H1 (cell line): ENCODE measurements around the gene ADCY3. TPM values are rescaled to one million over a fixed set of nuclear protein-coding genes. Genes with fewer than 3 reads are reported as not detected.

ENCODE experiments used
- CTCF ChIA-PET: fragments of 300-600 bp; sonication (Branson Sonifier 250); formaldehyde crosslinking; loops from one replicate; lab custom pipeline; 2021; ENCODE audit not compliant: partially characterized antibody; lab: Charles Lee
- POLR2A ChIA-PET: fragments of 300-600 bp; sonication (Branson Sonifier 250); formaldehyde crosslinking; loops from one replicate; lab custom pipeline; 2021; ENCODE audit warnings: inconsistent platforms; ENCODE audit not compliant: partially characterized antibody; lab: Charles Lee
- DNase-seq, 2 experiments: peaks; one replicate each; pipeline versions ENCODE4 v3.0.0 to v3.0.0-alpha.2; 2010 to 2022; ENCODE audit warnings: low spot score in 2 of 2, low read depth in 1 of 2, mixed read lengths in 1 of 2
- FAIRE-seq: peaks from 2 replicates; lab custom pipeline; 2011; peaks lifted over from hg19 to GRCh38; lab: Jason Lieb, UNC
- H2AFZ ChIP-seq: 2 replicates; pipeline ENCODE4 v1.8.1; 2012; ENCODE audit warnings: low read length, inconsistent platforms
- H2AK5ac ChIP-seq: 2 replicates; pipeline ENCODE4 v1.6.1; 2013; ENCODE audit warnings: low read depth, low read length
- H2BK120ac ChIP-seq: replicated peaks from 2 replicates; pipeline ENCODE3; 2013; ENCODE audit warnings: low read depth, low read length, inconsistent platforms
- H2BK12ac ChIP-seq: 2 replicates; pipeline ENCODE4 v1.6.1; 2013; ENCODE audit warnings: low read depth, low read length
- H2BK15ac ChIP-seq: 2 replicates; pipeline ENCODE4 v1.6.1; 2013; ENCODE audit warnings: low read length
- H2BK20ac ChIP-seq: 2 replicates; pipeline ENCODE4 v1.6.1; 2013; ENCODE audit warnings: low read length
- H2BK5ac ChIP-seq: 2 replicates; pipeline ENCODE4 v1.6.1; 2013; ENCODE audit warnings: low read depth, low read length
- H3K14ac ChIP-seq: 2 replicates; pipeline ENCODE4 v1.6.1; 2013; ENCODE audit warnings: inconsistent platforms; ENCODE audit not compliant: insufficient read length
- H3K18ac ChIP-seq: 2 replicates; pipeline ENCODE4 v1.6.1; 2013; ENCODE audit warnings: low read length; ENCODE audit errors: extremely low read depth
- H3K23ac ChIP-seq: 2 replicates; pipeline ENCODE4 v1.6.1; 2013; ENCODE audit warnings: inconsistent platforms; ENCODE audit not compliant: insufficient read length
- H3K23me2 ChIP-seq: 2 replicates; pipeline ENCODE4 v1.6.1; 2013; ENCODE audit warnings: low read depth, low read length
- H3K27ac ChIP-seq: 2 replicates; pipeline ENCODE4 v1.6.1; 2011; ENCODE audit warnings: low read depth, low read length, inconsistent platforms
- H3K27me3 ChIP-seq, 4 experiments: replicated peaks in 1 of 4; 1 replicate in 1 of 4; 2 replicates in 3 of 4; pipeline versions ENCODE4 v1.6.1 to v1.8.1; 2011 to 2013; ENCODE audit warnings: low read length in 3 of 4, mild to moderate bottlenecking in 3 of 4, inconsistent platforms in 2 of 4, mixed read lengths in 2 of 4, moderate library complexity in 1 of 4; ENCODE audit not compliant: control insufficient read depth in 3 of 4, insufficient read depth in 3 of 4; ENCODE audit errors: extremely low read depth in 1 of 4
- H3K36me3 ChIP-seq, 4 experiments: 2 replicates each; pipeline versions ENCODE4 v1.6.1 to v1.8.1; 2011 to 2013; ENCODE audit warnings: mild to moderate bottlenecking in 4 of 4, low read length in 3 of 4, moderate library complexity in 2 of 4, control low read depth in 1 of 4, inconsistent platforms in 1 of 4; ENCODE audit not compliant: insufficient read depth in 4 of 4, control insufficient read depth in 2 of 4
- H3K4ac ChIP-seq: replicated peaks from 2 replicates; pipeline ENCODE3; 2013; ENCODE audit warnings: low read length, low read depth, mixed read lengths, inconsistent platforms; ENCODE audit not compliant: insufficient read length
- H3K4me1 ChIP-seq, 4 experiments: replicated peaks in 1 of 4; 1 replicate in 1 of 4; 2 replicates in 3 of 4; pipeline versions ENCODE4 v1.6.1 to v1.8.1; 2011 to 2013; ENCODE audit warnings: low read length in 3 of 4, inconsistent platforms in 2 of 4, mixed read lengths in 1 of 4; ENCODE audit not compliant: insufficient read depth in 4 of 4, control insufficient read depth in 3 of 4
- H3K4me2 ChIP-seq, 2 experiments: 2 replicates each; pipeline versions ENCODE4 v1.6.1 to v1.8.1; 2011 to 2013; ENCODE audit warnings: low read depth in 2 of 2, low read length in 2 of 2, control low read depth in 1 of 2, inconsistent platforms in 1 of 2, mild to moderate bottlenecking in 1 of 2; ENCODE audit not compliant: insufficient read depth in 1 of 2
- H3K4me3 ChIP-seq, 4 experiments: fragments of 200-600, 300-600 bp in 1 of 4; sonication (generic), shearing (Covaris generic), sonication (Bioruptor Twin) in 1 of 4; 2 replicates each; pipeline versions ENCODE4 v1.5.1 to v1.8.1; 2011 to 2016; ENCODE audit warnings: low read length in 4 of 4, low read depth in 3 of 4, control low read depth in 2 of 4, inconsistent platforms in 2 of 4, mild to moderate bottlenecking in 2 of 4, mixed read lengths in 1 of 4, moderate library complexity in 1 of 4; ENCODE audit not compliant: insufficient read depth in 2 of 4; ENCODE audit errors: extremely low read depth in 1 of 4
- H3K56ac ChIP-seq: replicated peaks from 2 replicates; pipeline ENCODE3; 2013; ENCODE audit warnings: low read depth, mild to moderate bottlenecking, mixed read lengths, low read length, inconsistent platforms; ENCODE audit not compliant: insufficient read length
- H3K79me1 ChIP-seq: 2 replicates; pipeline ENCODE4 v1.6.1; 2013; ENCODE audit warnings: low read depth, low read length, control low read depth
- H3K79me2 ChIP-seq, 2 experiments: 2 replicates each; pipeline versions ENCODE4 v1.6.1 to v1.8.1; 2012 to 2013; ENCODE audit warnings: low read length in 2 of 2, mild to moderate bottlenecking in 2 of 2, inconsistent platforms in 1 of 2; ENCODE audit not compliant: insufficient read depth in 2 of 2, control insufficient read depth in 1 of 2
- H3K9ac ChIP-seq, 4 experiments: replicated peaks in 1 of 4; 1 replicate in 1 of 4; 2 replicates in 3 of 4; pipeline versions ENCODE4 v1.6.1 to v1.8.1; 2011 to 2013; ENCODE audit warnings: low read depth in 3 of 4, low read length in 3 of 4, control low read depth in 2 of 4, mild to moderate bottlenecking in 2 of 4, moderate library complexity in 2 of 4, inconsistent platforms in 1 of 4; ENCODE audit errors: extremely low read depth in 1 of 4
- H3K9me3 ChIP-seq, 2 experiments: 2 replicates each; pipeline versions ENCODE4 v1.6.1 to v1.8.1; 2012 to 2013; ENCODE audit warnings: mild to moderate bottlenecking in 2 of 2, moderate library complexity in 2 of 2, control low read depth in 1 of 2, inconsistent platforms in 1 of 2, low read depth in 1 of 2, low read length in 1 of 2, mixed read lengths in 1 of 2; ENCODE audit not compliant: insufficient read depth in 2 of 2
- H4K20me1 ChIP-seq, 2 experiments: replicated peaks in 1 of 2; 2 replicates each; pipeline versions ENCODE3 to v1.8.1; 2011 to 2013; ENCODE audit warnings: inconsistent platforms in 2 of 2, low read length in 2 of 2, mild to moderate bottlenecking in 1 of 2; ENCODE audit not compliant: insufficient read depth in 2 of 2, control insufficient read depth in 1 of 2
- H4K5ac ChIP-seq: 2 replicates; pipeline ENCODE4 v1.6.1; 2013; ENCODE audit warnings: low read length, low read depth, mixed read lengths, inconsistent platforms; ENCODE audit not compliant: insufficient read length
- H4K8ac ChIP-seq: 2 replicates; pipeline ENCODE4 v1.8.0; 2013; ENCODE audit warnings: mild to moderate bottlenecking, moderate library complexity, low read length, inconsistent platforms; ENCODE audit not compliant: insufficient read depth; ENCODE audit errors: extremely low read depth
- H4K91ac ChIP-seq: replicated peaks from 2 replicates; pipeline ENCODE3; 2013; ENCODE audit warnings: low read length, mixed read lengths, inconsistent platforms; ENCODE audit not compliant: insufficient read length
- BRCA1 ChIP-seq: IDR thresholded peaks from 2 replicates; pipeline ENCODE4 v1.6.1; 2012; ENCODE audit warnings: low read depth, low read length, improper control_type of control experiment
- CBX5 ChIP-seq: fragments of 300-800, 300-1000 bp; sonication (generic); IDR thresholded peaks from 2 replicates; pipeline ENCODE4 v1.7.1; 2016; ENCODE audit warnings: antibody characterized with exemption, low read length, low read depth
- FOSL1 ChIP-seq: IDR thresholded peaks from 2 replicates; pipeline ENCODE4 v1.6.1; 2011; ENCODE audit warnings: mild to moderate bottlenecking, low read depth, low read length, moderate library complexity; ENCODE audit not compliant: insufficient read depth
- KDM4A ChIP-seq: IDR thresholded peaks from one replicate; pipeline ENCODE4 v1.7.1; 2012; ENCODE audit warnings: low read depth, mild to moderate bottlenecking, moderate library complexity, low read length, inconsistent platforms; ENCODE audit not compliant: severe bottlenecking
- POLR2AphosphoS5 ChIP-seq: IDR thresholded peaks from 2 replicates; pipeline ENCODE4 v1.6.1; 2011; ENCODE audit warnings: low read depth, low read length
- POU5F1 ChIP-seq: IDR thresholded peaks from 2 replicates; pipeline ENCODE4 v1.6.1; 2011; ENCODE audit warnings: low read depth, mild to moderate bottlenecking, low read length, moderate library complexity
- SAP30 ChIP-seq: fragments of 300-600 bp; sonication (generic); IDR thresholded peaks from 2 replicates; pipeline ENCODE4 v1.7.1; 2012; ENCODE audit warnings: low read length, moderate library complexity, mild to moderate bottlenecking, inconsistent platforms; ENCODE audit not compliant: insufficient read depth, insufficient replicate concordance
- SP4 ChIP-seq: IDR thresholded peaks from 2 replicates; pipeline ENCODE4 v1.6.1; 2012; ENCODE audit warnings: low read length, inconsistent platforms
- SRF ChIP-seq: IDR thresholded peaks from 2 replicates; pipeline ENCODE4 v1.6.1; 2011; ENCODE audit warnings: mild to moderate bottlenecking, low read depth, low read length, moderate library complexity
- TAF1 ChIP-seq: IDR thresholded peaks from 2 replicates; pipeline ENCODE4 v1.6.1; 2011; ENCODE audit warnings: mild to moderate bottlenecking, low read depth, low read length
- TAF7 ChIP-seq: optimal IDR thresholded peaks from 2 replicates; pipeline ENCODE3; 2011; ENCODE audit warnings: low read depth, mild to moderate bottlenecking, inconsistent platforms, low read length, moderate library complexity, borderline replicate concordance
- WGBS, 2 experiments: shearing (Covaris generic) in 1 of 2; methylation state at CpG; one replicate each; pipeline versions ENCODE4 v1.1.6 to v1.1.7; 2013 to 2015; ENCODE audit warnings: low lambda C conversion rate in 2 of 2, mixed read lengths in 2 of 2, inconsistent platforms in 1 of 2, low coverage in 1 of 2, missing lambda C conversion rate in 1 of 2; ENCODE audit not compliant: insufficient replicate concordance in 2 of 2, insufficient coverage in 1 of 2, insufficient read length in 1 of 2; ENCODE audit errors: extremely low coverage in 1 of 2, missing lambda C conversion rate in 1 of 2; 5-methylcytosine and 5-hydroxymethylcytosine counted together
- polyA plus RNA-seq, 7 experiments: library from polyadenylated mRNA; depleted of rRNA in 3 of 7; stranded (reverse) in 5 of 7; unstranded in 2 of 7; fragments of >200 nt in 5 of 7; fragments of 200-250 nt in 2 of 7; gene quantifications; 1 replicate in 5 of 7; 2 replicates in 1 of 7; 4 replicates in 1 of 7; pipeline versions ENCODE4 v1.2.1 to v1.2.3, GENCODE V29; 2011 to 2013; ENCODE audit warnings: missing spikeins in 2 of 7, mixed read lengths in 2 of 7
- total RNA-seq: library from RNA; stranded (reverse); fragmentation: NEBNext Ultra II Directional; extraction: Animal tissue kit (Norgen Biotek cat#: 25700); gene quantifications from 2 replicates; pipeline ENCODE4 v1.2.1, GENCODE V29; 2021

The ADCY3 gene
- total and polyA plus RNA-seq, 2 of the 8 experiments (the other 6 are each of a cell fraction or from before 2014, with no cell fraction given): 45.1 to 52.9 TPM

DNA sequence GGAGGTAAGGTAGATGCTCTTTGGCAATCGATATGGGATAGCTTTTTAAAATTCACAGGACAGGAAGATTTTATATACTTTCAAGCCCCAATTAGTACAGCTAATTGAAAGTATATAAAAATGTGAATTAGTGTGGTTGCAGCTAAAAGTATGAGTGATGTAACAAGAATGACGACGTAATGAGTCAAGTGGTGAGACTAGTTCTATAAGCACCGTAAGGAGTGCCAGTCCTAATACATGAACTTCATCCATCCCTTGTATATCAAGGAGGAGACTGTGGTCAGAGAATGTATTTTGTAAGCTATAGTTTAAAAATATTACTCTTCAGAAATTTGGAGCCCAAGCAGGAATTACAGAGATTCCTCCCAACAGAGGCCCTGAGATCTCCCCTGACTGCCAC, 25.9 kb upstream of the ADCY3 start:
- H3K36me3 ChIP-seq: peaks cover 0 to 15% (median 9%) of the 10 kb centered on the region in 4 experiments; a peak in 6 of 8 replicates
- no peak overlapping the region for H2BK5ac ChIP-seq
- no peak overlapping the region for H3K4ac ChIP-seq
- H3K23ac ChIP-seq: no peak overlapping the region
- H2BK12ac ChIP-seq: no peak overlapping the region
- H3K9ac ChIP-seq: no peak overlapping the region
- H2BK20ac ChIP-seq: no peak overlapping the region
- H2AK5ac ChIP-seq: no peak overlapping the region
- no peak overlapping the region for H2BK120ac ChIP-seq
- DNase-seq (no peak), FAIRE-seq (no peak)
- no peak overlapping the region for H4K5ac ChIP-seq
- TF ChIP-seq POU5F1 (no peak), POLR2AphosphoS5 (no peak), CBX5 (no peak), KDM4A (no peak), TAF7 (no peak), FOSL1 (no peak), SP4 (no peak), TAF1 (no peak), SRF (no peak), BRCA1 (no peak), SAP30 (no peak)
- H3K23me2 ChIP-seq: no peaks in the 10 kb centered on the region
- no peak overlapping the region for H3K14ac ChIP-seq
- no peak overlapping the region for H3K4me3 ChIP-seq
- H2BK15ac ChIP-seq: no peak overlapping the region
- no peak overlapping the region for H3K56ac ChIP-seq
- no peak overlapping the region for H3K18ac ChIP-seq
- H4K91ac ChIP-seq: no peak overlapping the region
- no peak overlapping the region for H3K27ac ChIP-seq
- no peaks in the 10 kb centered on the region for H3K9me3 ChIP-seq
- WGBS, 2 experiments: 88% methylated on average over 4 of the region's 4 CpGs; no CpG with 5 or more reads in 1 of the 2 experiments
- no peak overlapping the region for H2AFZ ChIP-seq
- H3K79me1 ChIP-seq: no peaks in the 10 kb centered on the region
- ChIA-PET CTCF (interaction anchor here (1.4 kb wide), 1 partner anchor 10 kb away, joined by 5 read pairs; no protein-coding TSS in a partner anchor), POLR2A (no interaction called here)
- no peak overlapping the region for H4K8ac ChIP-seq
- no peaks in the 10 kb centered on the region for H4K20me1 ChIP-seq
- H3K4me2 ChIP-seq: no peak overlapping the region
- H3K4me1 ChIP-seq: no peaks in the 10 kb centered on the region
- H3K27me3 ChIP-seq: no peaks in the 10 kb centered on the region
- no peaks in the 10 kb centered on the region for H3K79me2 ChIP-seq
